GM12864 (cell line): ENCODE results near the gene PPM1K.

ENCODE experiments used
- DNase-seq: peaks from one replicate; pipeline ENCODE4 v3.0.0-alpha.2; 2011; ENCODE audit warnings: low read depth
- H3K4me3 ChIP-seq: 2 replicates; pipeline ENCODE4 v1.5.1; 2011; ENCODE audit warnings: mild to moderate bottlenecking, low read depth, low read length, control low read depth
- TF ChIP-seq, protein P1 (sequence below): IDR thresholded peaks from 2 replicates; pipeline ENCODE4 v1.5.1; 2011; ENCODE audit warnings: low read depth, mild to moderate bottlenecking, moderate library complexity, low read length, control low read depth, inconsistent platforms; ENCODE audit errors: missing control alignments

Gene PPM1K

DNA sequence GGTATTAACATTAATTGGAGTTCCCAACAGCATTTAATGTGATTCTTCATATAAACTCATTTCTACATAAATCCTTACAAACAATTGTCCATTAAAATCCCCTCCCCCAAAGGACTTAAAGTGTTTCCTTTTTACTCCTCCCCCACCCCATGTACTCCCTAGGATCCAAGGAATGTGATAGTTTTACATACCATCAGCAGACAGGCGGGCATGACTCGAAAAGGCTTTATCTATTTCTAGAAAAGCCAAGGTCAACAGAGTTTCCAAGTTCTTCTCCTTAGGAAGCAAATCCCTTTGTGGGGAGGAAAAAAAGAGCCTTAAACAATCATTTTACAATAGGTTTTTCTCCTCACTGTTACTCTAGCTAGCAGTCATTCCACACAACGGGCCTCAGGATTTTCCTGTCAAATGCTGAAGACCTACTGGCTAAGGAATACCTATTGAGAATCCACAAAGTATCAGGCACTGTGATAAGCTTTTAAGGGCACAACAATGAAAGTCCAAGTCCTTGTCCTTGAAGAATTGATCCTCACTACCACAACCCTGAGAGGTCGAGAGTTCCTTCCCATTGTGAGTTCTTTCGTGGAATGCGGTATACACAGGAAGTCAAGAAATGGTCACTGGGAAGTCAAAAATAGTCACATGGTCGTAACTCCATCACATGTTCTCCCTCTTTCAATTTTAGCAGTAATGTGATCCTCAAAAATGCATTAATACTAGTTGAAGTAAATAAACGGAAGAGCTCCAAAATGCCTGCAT, 7.2 kb downstream of the PPM1K start:
- no peak for DNase-seq
- TF ChIP-seq, protein P1, sequence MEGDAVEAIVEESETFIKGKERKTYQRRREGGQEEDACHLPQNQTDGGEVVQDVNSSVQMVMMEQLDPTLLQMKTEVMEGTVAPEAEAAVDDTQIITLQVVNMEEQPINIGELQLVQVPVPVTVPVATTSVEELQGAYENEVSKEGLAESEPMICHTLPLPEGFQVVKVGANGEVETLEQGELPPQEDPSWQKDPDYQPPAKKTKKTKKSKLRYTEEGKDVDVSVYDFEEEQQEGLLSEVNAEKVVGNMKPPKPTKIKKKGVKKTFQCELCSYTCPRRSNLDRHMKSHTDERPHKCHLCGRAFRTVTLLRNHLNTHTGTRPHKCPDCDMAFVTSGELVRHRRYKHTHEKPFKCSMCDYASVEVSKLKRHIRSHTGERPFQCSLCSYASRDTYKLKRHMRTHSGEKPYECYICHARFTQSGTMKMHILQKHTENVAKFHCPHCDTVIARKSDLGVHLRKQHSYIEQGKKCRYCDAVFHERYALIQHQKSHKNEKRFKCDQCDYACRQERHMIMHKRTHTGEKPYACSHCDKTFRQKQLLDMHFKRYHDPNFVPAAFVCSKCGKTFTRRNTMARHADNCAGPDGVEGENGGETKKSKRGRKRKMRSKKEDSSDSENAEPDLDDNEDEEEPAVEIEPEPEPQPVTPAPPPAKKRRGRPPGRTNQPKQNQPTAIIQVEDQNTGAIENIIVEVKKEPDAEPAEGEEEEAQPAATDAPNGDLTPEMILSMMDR, result no peak

DNA sequence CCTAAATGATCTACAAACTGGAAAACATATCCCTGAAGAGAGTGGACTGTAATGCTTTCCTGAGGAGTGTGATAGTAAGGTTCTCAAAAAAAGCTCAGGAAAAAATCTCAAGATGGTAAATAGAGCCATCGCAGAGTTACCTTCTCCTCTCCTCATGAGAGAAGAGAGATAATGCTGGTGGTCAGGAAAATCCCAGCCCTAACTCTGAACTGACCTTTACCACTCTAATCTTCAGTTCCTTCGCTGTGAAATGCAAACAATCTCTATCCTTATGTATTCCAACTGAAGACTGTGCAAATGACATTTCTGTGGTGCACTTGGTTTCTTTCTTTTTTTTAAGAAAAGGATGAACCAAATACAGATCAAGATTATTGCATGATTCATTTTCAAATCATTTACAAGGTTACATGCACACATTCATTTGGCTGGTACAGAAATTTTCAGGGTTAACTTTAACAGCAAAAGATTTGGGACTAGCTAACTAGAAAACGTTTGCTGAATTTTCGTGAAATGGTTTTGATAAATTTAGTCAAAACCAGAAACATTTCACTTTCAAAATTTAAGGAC, 8.3 kb downstream of the PPM1K start:
- no peak overlapping the region for H3K4me3 ChIP-seq
- no peak for DNase-seq
- TF ChIP-seq, protein P1, result no peak

More for the DNA sequence above, 7.2 kb downstream of the PPM1K start:
- no peak overlapping the region for H3K4me3 ChIP-seq

DNA sequence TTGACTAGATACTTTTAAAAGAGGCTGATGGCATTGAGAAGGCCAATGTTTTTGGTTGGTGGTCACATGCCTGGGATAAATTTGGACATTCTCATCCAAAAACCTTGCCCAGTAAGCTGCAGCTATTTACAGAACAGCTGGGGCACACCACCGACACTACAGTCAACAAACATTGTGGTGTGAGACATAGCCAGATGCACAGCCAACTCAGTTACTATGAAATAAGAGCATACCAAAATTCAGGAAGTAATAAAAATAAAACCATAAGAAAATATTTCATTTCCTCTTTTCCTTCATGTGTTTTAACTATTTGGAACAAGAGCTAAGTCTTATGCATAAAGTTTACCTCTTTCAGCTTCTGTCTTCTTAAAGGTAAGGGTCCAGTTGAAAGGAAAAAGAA, 8.8 kb downstream of the PPM1K start:
- H3K4me3 ChIP-seq, result no peak overlapping the region; the same call in 1 of the 2 replicates
- DNase-seq, result peak; percentile 25
- TF ChIP-seq, protein P1, result no peak

DNA sequence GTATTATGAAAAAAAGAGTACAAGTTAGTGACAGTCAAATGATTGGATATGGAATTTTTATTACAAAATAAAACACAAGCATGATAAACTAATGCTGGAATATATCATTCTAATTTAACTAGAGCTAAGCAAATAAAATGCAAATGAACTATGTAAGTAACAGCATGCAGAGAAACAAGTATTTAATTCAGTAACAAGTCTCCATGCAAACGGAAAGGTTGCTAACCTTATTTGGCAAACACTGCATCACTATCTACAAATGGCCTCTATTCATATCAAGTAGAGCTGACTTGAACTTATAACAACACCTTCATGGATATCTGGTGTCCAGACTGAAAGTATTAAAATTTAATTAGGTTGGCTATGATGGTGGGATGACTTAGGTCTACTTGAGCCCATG, 15.4 kb downstream of the PPM1K start:
- H3K4me3 ChIP-seq, result no peak overlapping the region
- no peak for DNase-seq
- TF ChIP-seq, protein P1, result no peak

DNA sequence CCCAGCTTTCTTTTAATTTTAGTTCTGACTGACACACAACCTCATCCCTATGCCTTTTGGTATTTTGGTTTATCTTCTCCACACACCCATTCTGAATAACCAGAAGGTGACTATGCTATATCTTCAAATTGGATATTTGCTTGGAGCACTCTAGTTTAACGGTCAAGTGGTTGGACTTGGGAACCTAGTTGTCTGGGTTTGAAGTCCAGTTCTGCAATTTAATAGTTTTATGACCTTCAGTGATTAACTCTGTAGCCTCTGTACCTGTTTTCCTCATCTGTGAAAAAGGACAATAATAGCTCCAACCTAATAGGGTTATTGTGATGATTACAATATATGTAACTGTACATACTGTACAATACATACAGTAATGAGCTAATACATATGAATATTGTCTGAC, 20.0 kb downstream of the PPM1K start:
- TF ChIP-seq, protein P1, result no peak
- H3K4me3 ChIP-seq, result no peak overlapping the region
- DNase-seq, result no peak

DNA sequence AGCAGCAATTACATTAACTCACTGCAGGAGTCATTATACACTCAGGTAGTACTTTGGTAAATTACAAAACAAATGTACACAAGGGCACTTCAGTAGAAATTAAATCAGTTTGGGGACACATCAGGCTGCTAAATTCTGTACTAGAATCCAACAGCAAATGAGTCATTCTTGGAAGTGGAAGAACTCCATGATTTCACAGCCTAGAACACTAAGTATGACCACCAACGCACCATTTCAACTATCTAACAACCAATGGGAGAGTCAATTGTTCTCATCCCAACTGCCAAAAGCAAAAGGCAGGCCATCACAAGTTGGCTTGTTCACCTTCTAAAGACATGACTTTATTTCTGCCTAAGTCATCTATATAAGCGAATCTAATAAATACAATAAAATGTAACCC, 26.6 kb downstream of the PPM1K start:
- H3K4me3 ChIP-seq, result no peak overlapping the region
- TF ChIP-seq, protein P1, result no peak
- DNase-seq, result no peak

DNA sequence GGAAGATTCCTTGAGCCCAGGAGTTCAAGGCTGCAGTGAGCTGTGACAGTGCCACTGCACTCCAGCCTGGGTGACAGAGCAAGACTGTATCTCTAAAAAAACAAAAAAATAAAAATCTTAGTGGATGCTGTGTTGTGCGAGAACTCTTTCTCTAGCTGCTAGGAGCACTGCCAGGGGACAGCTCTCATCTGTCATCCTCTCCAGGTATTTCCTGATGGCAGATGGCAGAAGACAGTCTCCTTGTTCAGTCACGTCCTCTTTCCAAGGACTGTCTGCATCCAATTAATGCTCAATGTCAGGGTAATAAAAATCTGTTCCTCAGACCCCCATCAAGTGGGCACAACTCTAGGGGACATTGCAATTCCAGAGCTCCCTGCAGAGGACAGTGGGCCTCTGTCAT, 29.2 kb downstream of the PPM1K start:
- TF ChIP-seq, protein P1, result no peak
- DNase-seq, result no peak

More for the DNA sequence above, 29.2 kb downstream of the PPM1K start:
- H3K4me3 ChIP-seq, result no peak overlapping the region
